GM12873 (cell line): ENCODE results near the gene CDC42BPG.

Experiments used
- TF ChIP-seq, protein P1 (sequence below): IDR thresholded peaks from 2 replicates; pipeline ENCODE4 v1.5.1; 2012; ENCODE audit warnings: low read depth, mild to moderate bottlenecking, moderate library complexity, low read length, control low read depth; ENCODE audit not compliant: insufficient read depth; ENCODE audit errors: missing control alignments

Gene CDC42BPG

DNA sequence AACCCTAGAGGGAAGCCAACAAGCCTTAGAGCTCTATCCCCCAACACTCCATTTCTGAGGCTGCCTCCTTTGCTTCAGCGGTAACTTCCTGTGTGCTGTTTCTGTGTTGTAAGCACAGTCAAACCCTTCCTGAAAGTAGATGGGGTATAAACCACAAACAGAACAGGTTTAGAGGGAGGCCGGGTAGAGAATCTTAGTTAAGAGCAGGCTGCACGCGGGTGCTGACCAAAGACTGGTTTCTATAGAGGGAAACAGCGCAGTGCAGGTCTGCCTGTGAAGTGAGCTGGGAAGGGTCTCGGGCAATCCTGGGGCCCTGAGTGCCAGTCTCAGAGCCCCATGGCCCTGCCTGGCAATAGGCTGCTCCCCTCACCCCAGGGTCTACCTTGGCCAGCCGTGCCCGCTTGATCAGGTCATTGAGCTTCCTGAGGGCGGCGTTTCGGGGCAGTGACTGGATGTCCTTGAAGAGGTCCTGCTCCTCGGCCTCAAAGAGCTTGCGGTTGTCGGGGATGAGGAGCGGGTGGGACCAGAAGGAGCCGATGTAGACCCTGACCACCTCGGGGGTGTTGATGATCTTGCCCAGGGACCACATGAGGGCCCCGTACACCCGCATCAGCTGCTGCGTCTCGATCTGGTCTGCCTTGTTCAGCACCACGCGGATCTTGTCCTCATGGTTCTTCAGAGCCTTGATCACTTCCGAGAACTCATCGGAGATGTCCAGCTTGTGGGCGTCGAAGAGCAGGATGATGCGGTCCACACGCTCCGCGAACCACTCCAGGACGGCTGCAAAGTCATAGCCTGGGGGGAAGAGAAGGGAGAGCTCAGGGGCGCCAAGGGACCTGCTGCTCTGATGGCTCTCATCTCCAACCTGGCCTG, 15.3 kb upstream of the CDC42BPG start:
- TF ChIP-seq, protein P1, sequence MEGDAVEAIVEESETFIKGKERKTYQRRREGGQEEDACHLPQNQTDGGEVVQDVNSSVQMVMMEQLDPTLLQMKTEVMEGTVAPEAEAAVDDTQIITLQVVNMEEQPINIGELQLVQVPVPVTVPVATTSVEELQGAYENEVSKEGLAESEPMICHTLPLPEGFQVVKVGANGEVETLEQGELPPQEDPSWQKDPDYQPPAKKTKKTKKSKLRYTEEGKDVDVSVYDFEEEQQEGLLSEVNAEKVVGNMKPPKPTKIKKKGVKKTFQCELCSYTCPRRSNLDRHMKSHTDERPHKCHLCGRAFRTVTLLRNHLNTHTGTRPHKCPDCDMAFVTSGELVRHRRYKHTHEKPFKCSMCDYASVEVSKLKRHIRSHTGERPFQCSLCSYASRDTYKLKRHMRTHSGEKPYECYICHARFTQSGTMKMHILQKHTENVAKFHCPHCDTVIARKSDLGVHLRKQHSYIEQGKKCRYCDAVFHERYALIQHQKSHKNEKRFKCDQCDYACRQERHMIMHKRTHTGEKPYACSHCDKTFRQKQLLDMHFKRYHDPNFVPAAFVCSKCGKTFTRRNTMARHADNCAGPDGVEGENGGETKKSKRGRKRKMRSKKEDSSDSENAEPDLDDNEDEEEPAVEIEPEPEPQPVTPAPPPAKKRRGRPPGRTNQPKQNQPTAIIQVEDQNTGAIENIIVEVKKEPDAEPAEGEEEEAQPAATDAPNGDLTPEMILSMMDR: no peak

DNA sequence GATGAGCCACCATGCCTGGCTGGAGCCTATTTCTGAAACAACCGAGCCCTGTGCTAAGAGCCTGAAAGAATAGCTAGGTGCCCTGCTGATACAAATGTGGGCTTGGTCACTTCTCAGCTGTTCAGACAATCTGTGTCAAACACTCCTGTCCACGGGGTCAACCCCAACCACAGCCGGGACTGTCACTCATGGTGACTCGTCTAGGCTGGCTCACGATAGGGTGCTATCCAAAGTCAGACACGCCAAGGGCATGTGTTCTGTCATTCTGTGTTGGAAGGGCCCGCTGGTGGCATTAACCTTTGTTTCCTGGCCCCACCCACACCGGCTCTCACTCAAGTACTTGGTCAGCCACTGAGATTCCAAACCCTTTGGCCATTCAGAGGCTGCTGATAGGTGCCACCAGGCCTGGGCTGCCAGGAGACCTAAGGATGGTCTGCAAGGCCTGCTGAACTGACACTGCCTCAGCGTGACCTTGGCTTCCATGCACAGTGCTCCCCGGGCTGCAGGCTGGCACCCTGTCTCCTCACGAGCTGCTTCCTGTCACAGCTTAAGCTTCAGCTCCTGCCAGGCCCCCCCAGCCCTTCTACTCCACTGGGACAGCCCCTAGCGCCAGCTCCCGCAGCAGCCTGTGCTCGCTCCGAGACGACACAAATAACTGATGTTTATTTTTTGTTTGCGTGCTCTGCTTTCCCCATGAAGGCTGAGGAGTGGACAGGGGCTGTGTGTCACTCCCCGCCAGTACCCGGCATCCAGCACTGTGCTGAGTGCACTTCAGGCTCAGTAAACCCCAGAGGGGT, 14.2 kb upstream of the CDC42BPG start:
- TF ChIP-seq, protein P1: no peak

DNA sequence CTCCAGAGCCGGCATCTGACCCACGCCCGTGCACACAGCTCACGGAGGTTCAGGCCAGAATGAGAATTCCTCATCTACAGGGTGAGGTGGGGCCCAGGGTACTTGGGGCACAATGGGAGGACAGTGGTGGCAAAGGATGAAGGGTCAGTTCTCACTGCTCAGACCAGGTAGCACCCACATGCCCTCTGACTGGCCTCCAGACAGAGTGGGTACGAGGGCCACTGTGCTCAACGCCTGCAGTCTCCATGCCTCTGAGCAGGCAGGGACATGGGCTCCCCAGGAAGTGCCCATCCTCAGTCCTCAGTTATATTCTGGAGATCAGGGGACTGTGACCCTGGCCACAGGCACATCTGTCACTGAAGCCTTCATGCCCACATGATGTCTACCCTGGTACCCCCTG, 13.0 kb upstream of the CDC42BPG start:
- TF ChIP-seq, protein P1: no peak

DNA sequence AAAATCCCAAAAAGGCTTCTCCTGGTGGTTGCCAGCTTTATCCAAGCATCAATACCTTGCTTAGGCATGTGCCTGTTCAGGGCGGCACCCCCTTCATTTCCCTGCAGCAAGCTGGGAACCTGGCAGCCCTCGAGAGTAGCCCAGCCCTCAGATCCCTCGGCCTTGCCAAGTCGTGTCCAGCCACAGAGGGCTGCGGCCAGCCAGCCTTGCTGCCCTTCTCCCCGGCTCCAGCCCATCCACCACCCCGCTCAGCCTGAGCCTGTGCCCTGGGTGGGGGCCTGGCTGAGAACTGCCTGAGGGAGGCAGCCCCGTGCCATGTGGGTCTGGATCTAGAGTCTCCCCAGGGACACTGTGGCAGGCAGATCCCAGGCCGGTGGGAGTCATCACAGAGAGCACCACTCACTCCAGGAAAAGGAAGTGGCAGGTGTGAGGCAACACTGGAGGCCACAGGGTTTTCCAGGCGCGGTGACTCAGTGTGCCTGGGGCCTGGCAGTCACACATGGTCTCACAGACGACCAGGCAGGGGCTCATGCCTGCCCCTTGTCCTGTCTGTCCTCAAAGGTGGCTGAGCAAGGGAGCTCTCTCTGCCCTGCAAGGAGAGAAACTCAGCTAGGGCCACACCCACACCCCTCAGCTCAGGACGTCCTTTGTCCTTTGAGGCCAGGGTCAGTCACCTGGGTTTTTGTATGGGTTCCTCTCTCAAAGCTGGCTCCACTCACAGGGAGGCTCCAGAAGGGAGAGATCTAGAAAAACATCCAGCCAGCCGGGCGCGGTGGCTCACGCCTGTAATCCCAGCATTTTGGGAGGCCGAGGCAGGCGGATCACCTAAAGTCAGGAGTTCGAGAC, 12.2 kb upstream of the CDC42BPG start:
- TF ChIP-seq, protein P1: no peak

DNA sequence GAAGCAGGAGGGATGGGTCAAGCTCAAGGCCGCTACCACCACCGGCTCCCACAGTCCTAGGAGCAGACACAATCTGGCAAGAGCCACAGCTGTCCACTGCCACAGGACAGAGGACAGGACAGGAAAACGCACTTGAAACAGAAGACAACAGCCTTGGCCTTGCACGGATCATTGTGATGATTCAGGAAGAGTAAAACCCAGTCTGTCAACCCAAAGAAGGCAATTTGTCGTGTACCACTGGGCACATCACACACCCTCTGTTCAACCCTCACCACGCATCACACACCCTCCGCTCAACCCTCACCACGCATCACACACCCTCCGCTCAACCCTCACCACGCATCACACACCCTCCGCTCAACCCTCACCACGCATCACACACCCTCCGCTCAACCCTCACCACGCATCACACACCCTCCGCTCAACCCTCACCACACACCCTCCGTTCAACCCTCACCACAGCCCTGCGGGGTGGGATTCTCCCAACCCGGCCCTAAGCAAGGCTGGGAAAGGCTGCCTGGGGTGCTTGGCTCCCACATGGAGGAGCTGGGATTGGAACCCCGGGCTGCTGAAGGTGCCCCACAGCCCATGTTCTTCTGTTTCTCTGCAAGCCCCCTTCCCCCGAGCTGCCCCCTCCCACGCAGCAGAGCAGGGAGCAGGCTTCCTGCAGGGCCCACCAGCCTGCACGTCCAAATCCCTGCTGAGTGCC, 11.3 kb upstream of the CDC42BPG start:
- TF ChIP-seq, protein P1: no peak

DNA sequence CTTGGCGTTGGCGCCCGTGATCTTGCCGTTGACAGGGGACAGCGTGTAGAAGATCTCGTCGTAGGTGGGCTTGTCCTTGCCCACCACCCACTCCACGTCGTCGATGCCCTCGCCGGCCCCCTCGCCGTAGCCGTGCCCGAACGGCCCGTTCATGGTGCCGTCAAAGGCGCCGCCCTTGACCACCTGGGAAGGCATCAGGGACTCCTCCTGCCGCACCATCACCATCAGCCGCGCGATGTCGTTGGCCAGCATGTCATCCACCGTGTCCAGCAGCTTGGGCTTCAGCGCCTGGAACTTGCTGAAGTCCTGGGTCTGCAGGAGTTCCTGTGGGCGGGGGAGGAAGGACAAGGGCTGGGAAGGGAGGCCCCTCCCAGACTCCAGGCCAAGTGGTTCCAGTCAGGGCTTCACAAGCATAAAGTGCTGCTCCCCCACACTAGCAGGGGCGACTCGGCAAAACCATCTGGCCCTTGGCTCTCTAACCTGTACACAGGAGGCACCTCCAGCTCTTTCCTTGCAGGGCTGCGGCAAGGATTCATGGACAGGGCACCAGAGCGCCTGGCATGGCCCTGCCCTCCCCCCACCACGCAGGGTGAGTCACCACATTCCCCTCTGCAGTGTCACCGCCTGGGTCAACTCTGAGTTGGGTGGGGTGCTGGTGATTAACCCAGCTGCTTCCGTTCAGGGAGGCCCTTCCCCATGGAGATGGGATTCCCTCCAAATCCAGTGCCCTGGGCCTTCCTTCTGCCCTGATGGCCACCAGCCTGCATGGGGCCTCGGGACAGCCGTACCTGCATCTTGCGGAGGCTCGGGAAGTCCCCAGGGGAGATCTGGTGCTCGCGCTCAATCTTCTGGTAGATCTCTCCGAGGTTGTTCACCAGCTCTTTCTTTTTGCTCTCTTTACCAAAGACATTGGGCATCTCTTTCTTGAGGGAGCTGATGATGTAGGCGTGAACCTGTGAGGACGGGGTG, 10.4 kb upstream of the CDC42BPG start:
- TF ChIP-seq, protein P1: no peak
